T-helper 2 cell treated with Interferon-gamma antibody and Interleukin-4, amounts not matched to agents 100 ng/mL and 5 ng/mL, for 36 hours (primary cell): ENCODE data around the gene ZNF559. TPM values are rescaled to one million over a fixed set of nuclear protein-coding genes. Genes with fewer than 3 reads are reported as not detected.
"Not testable (repeated sequence)": the region's sequence is repeated elsewhere in the genome, so short reads cannot be mapped to it uniquely, and the experiment has no call there.

ENCODE experiments used
- intact Hi-C: fragments of 100-400 bp; cut with micrococcal nuclease; formaldehyde crosslinking; loops from one replicate; pipeline ENCODE4 v1.15.1; 2023
- total RNA-seq: library from RNA; stranded (reverse); gene quantifications from 2 replicates; pipeline ENCODE4 v1.2.3, GENCODE V29; 2022

ZNF559 gene
- total RNA-seq: 11.3 and 12.2 TPM in 2 replicates

GRCh38 chr19:9323919-9324583 lies at the start of gene ZNF559:
ZNF559 (plus strand) TSS chr19:9324179; CDS start chr19:9338550, 14,371 bp downstream.
- intact Hi-C loops: loop anchor here (1.0 to 5.0 kb wide), 5 partner anchors 15 to 443 kb away; partner anchors contain the start of genes ZNF121, ZNF266, ZNF317 and ZNF699

GRCh38 chr19:9283485-9283884 lies 40.5 kb upstream of the ZNF559 start:
- intact Hi-C loops: not testable (repeated sequence)

GRCh38 chr19:9289231-9289884 lies 34.6 kb upstream of the ZNF559 start:
- intact Hi-C loops: no loop called here

- intact Hi-C loops: no loop called here
These were observed 28.5 kb upstream of the ZNF559 start for GRCh38 chr19:9295411-9295849.

- intact Hi-C loops: no loop called here
These were observed 27.6 kb upstream of the ZNF559 start for GRCh38 chr19:9296336-9296735.

- intact Hi-C loops: no loop called here
These were observed 17.5 kb upstream of the ZNF559 start for GRCh38 chr19:9306443-9306842.

- intact Hi-C loops: loop anchor here (2.0 kb wide), 1 partner anchor 231 kb away; the partner anchor contains the start of gene ZNF426
These were observed 15.7 kb upstream of the ZNF559 start for GRCh38 chr19:9308091-9308770.

- intact Hi-C loops: loop anchor here (1.0 to 2.0 kb wide), 5 partner anchors 15 to 483 kb away; partner anchors contain the start of genes ZNF266, ZNF317, ZNF426 and ZNF559
These were observed 14.6 kb upstream of the ZNF559 start, which contains the start of gene ZNF699 for GRCh38 chr19:9309139-9309973. ZNF699 (minus strand) TSS chr19:9309838; CDS start chr19:9305119, 4,719 bp downstream.

- intact Hi-C loops: loop anchor here (1.0 to 2.0 kb wide), 5 partner anchors 14 to 482 kb away; partner anchors contain the start of genes ZNF266, ZNF317, ZNF426 and ZNF559
These were observed 14.0 kb upstream of the ZNF559 start for GRCh38 chr19:9309974-9310446.

- intact Hi-C loops: no loop called here
These were observed 10.2 kb upstream of the ZNF559 start for GRCh38 chr19:9313756-9314155.

GRCh38 chr19:9321338-9321737 lies 2.6 kb upstream of the ZNF559 start:
- intact Hi-C loops: loop anchor here (5.0 kb wide), 1 partner anchor 446 kb away; the partner anchor contains the start of gene ZNF846

GRCh38 chr19:9321756-9322155 lies 2.2 kb upstream of the ZNF559 start:
- intact Hi-C loops: loop anchor here (5.0 kb wide), 1 partner anchor 446 kb away; the partner anchor contains the start of gene ZNF846

GRCh38 chr19:9322201-9322600 lies 1.8 kb upstream of the ZNF559 start:
- intact Hi-C loops: loop anchor here (5.0 kb wide), 1 partner anchor 445 kb away; the partner anchor contains the start of gene ZNF846

- intact Hi-C loops: loop anchor here (5.0 kb wide), 1 partner anchor 444 kb away; the partner anchor contains the start of gene ZNF846
These were observed 441 bp upstream of the ZNF559 start for GRCh38 chr19:9323557-9323918.

- intact Hi-C loops: loop anchor here (1.0 to 5.0 kb wide), 5 partner anchors 15 to 443 kb away; partner anchors contain the start of genes ZNF121, ZNF266, ZNF317 and ZNF699
These were observed 594 bp downstream of the ZNF559 start for GRCh38 chr19:9324584-9324962.

GRCh38 chr19:9329999-9330398 lies 6.0 kb downstream of the ZNF559 start:
- intact Hi-C loops: no loop called here

- intact Hi-C loops: no loop called here
These were observed 18.8 kb downstream of the ZNF559 start for GRCh38 chr19:9342610-9343304.

GRCh38 chr19:9345005-9345404 lies 21.0 kb downstream of the ZNF559 start:
- intact Hi-C loops: no loop called here

- intact Hi-C loops: no loop called here
These were observed 24.3 kb downstream of the ZNF559 start for GRCh38 chr19:9348253-9348652.

- intact Hi-C loops: no loop called here
These were observed 24.7 kb downstream of the ZNF559 start for GRCh38 chr19:9348671-9349070.
